GM23338 (cell line): ENCODE results near the gene BCCIP.

Experiments used
- EZH2 ChIP-seq: fragments of 200-600 bp; sonication (generic); IDR thresholded peaks from one replicate; pipeline ENCODE4 v1.8.0; 2017; ENCODE audit warnings: antibody characterized with exemption, mild to moderate bottlenecking, low read depth; ENCODE audit not compliant: unreplicated experiment
- EZH2phosphoT487 ChIP-seq: fragments of 200-600 bp; sonication (generic); IDR thresholded peaks from one replicate; pipeline ENCODE4 v1.8.1; 2018; ENCODE audit warnings: antibody characterized with exemption; ENCODE audit not compliant: unreplicated experiment
- POLR2AphosphoS5 ChIP-seq: IDR thresholded peaks from 2 replicates; pipeline ENCODE4 v1.6.1; 2016; ENCODE audit warnings: antibody characterized with exemption, low read depth
- ZNF114 ChIP-seq: fragments of 250-450 bp; sonication (Bioruptor Pico); IDR thresholded peaks from 2 replicates; pipeline ENCODE4 v1.5.0; 2020; ENCODE audit warnings: mild to moderate bottlenecking, moderate library complexity
- TF ChIP-seq, protein P1 (sequence below), 2 experiments: fragments of 200-600 bp in 1 of 2; sonication (generic) in 1 of 2; conservative IDR thresholded peaks; 2 replicates each; pipeline versions ENCODE4 v1.5.1 to v1.6.1; 2016 to 2017; ENCODE audit warnings: antibody characterized with exemption in 2 of 2, low read depth in 2 of 2, mild to moderate bottlenecking in 2 of 2, moderate library complexity in 1 of 2
- TF ChIP-seq, protein P2 (sequence below): IDR thresholded peaks from one replicate; pipeline ENCODE4 v1.6.1; 2018; ENCODE audit warnings: antibody characterized with exemption; ENCODE audit not compliant: unreplicated experiment
- TF ChIP-seq, protein P3 (sequence below): IDR thresholded peaks from 2 replicates; pipeline ENCODE4 v1.6.1; 2016; ENCODE audit warnings: antibody characterized with exemption

DNA sequence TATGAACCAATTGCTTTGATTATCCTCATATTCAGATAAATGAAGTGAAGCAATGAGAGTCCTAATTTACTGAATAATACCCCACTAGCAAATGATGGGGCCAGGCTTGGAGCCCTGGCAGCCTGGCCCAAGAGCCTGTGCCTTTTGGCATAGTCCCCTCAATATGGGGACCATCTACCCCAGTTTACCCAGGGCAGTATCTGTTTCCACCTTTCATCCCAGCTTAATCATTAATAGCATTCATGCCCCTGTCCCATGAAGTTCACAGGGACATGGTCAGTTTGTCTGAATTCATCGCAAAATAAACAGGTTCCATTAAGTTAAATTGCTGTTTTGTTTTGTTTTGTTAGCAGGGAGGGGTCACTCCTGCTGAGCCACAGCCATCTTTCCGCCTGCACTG lies 25.5 kb downstream of the BCCIP start:
- TF ChIP-seq EZH2: no peak
- TF ChIP-seq, protein P1, sequence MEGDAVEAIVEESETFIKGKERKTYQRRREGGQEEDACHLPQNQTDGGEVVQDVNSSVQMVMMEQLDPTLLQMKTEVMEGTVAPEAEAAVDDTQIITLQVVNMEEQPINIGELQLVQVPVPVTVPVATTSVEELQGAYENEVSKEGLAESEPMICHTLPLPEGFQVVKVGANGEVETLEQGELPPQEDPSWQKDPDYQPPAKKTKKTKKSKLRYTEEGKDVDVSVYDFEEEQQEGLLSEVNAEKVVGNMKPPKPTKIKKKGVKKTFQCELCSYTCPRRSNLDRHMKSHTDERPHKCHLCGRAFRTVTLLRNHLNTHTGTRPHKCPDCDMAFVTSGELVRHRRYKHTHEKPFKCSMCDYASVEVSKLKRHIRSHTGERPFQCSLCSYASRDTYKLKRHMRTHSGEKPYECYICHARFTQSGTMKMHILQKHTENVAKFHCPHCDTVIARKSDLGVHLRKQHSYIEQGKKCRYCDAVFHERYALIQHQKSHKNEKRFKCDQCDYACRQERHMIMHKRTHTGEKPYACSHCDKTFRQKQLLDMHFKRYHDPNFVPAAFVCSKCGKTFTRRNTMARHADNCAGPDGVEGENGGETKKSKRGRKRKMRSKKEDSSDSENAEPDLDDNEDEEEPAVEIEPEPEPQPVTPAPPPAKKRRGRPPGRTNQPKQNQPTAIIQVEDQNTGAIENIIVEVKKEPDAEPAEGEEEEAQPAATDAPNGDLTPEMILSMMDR (conservative IDR thresholded peaks at IDR 0.05; ENCODE audit: low read depth in 2 of 2): no peak
- TF ChIP-seq EZH2phosphoT487: no peak
- TF ChIP-seq ZNF114 (CRISPR knock-in tag): no peak
- TF ChIP-seq POLR2AphosphoS5: no peak
- TF ChIP-seq, protein P2, sequence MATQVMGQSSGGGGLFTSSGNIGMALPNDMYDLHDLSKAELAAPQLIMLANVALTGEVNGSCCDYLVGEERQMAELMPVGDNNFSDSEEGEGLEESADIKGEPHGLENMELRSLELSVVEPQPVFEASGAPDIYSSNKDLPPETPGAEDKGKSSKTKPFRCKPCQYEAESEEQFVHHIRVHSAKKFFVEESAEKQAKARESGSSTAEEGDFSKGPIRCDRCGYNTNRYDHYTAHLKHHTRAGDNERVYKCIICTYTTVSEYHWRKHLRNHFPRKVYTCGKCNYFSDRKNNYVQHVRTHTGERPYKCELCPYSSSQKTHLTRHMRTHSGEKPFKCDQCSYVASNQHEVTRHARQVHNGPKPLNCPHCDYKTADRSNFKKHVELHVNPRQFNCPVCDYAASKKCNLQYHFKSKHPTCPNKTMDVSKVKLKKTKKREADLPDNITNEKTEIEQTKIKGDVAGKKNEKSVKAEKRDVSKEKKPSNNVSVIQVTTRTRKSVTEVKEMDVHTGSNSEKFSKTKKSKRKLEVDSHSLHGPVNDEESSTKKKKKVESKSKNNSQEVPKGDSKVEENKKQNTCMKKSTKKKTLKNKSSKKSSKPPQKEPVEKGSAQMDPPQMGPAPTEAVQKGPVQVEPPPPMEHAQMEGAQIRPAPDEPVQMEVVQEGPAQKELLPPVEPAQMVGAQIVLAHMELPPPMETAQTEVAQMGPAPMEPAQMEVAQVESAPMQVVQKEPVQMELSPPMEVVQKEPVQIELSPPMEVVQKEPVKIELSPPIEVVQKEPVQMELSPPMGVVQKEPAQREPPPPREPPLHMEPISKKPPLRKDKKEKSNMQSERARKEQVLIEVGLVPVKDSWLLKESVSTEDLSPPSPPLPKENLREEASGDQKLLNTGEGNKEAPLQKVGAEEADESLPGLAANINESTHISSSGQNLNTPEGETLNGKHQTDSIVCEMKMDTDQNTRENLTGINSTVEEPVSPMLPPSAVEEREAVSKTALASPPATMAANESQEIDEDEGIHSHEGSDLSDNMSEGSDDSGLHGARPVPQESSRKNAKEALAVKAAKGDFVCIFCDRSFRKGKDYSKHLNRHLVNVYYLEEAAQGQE: no peak
- TF ChIP-seq, protein P3, sequence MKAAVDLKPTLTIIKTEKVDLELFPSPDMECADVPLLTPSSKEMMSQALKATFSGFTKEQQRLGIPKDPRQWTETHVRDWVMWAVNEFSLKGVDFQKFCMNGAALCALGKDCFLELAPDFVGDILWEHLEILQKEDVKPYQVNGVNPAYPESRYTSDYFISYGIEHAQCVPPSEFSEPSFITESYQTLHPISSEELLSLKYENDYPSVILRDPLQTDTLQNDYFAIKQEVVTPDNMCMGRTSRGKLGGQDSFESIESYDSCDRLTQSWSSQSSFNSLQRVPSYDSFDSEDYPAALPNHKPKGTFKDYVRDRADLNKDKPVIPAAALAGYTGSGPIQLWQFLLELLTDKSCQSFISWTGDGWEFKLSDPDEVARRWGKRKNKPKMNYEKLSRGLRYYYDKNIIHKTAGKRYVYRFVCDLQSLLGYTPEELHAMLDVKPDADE: no peak
